MCF 10A (cell line): ENCODE measurements around the gene PDPN. TPM values are rescaled to one million over a fixed set of nuclear protein-coding genes. Genes with fewer than 3 reads are reported as not detected.

Experiments
- BruUV-seq: library from RNA; stranded (reverse); fragments of 400-500 nt; replicated peaks from 2 replicates; lab custom pipeline; 2021; lab: Mats Ljungman, UMichigan
- CTCF ChIA-PET: fragments of 300-600 bp; sonication (Branson Sonifier 250); formaldehyde crosslinking; extraction: SDS; loops from one replicate; lab custom pipeline; 2021; ENCODE audit warnings: antibody characterized with exemption, inconsistent platforms; lab: Yijun Ruan, JAX
- POLR2A ChIA-PET: fragments of 300-600, 350-650 bp; sonication (Branson Sonifier 250); formaldehyde crosslinking; extraction: SDS; loops from one replicate; lab custom pipeline; 2020; ENCODE audit warnings: antibody characterized with exemption, inconsistent platforms; lab: Yijun Ruan, JAX
- DNase-seq: peaks from one replicate; pipeline ENCODE4 v3.0.0-alpha.2; 2018; ENCODE audit not compliant: unreplicated experiment
- H3K27ac Mint-ChIP-seq: one replicate; pipeline ENCODE4 v1.8.0; 2022; ENCODE audit warnings: mild to moderate bottlenecking, low read depth, mixed read lengths; ENCODE audit not compliant: unreplicated experiment
- H3K27me3 Mint-ChIP-seq: one replicate; pipeline ENCODE4 v1.8.0; 2022; ENCODE audit warnings: mixed read lengths; ENCODE audit not compliant: insufficient read depth, unreplicated experiment
- H3K36me3 Mint-ChIP-seq: one replicate; pipeline ENCODE4 v1.8.0; 2022; ENCODE audit warnings: mild to moderate bottlenecking, moderate library complexity, mixed read lengths; ENCODE audit not compliant: insufficient read depth, unreplicated experiment
- H3K4me1 Mint-ChIP-seq: one replicate; pipeline ENCODE4 v1.8.0; 2022; ENCODE audit warnings: mixed read lengths; ENCODE audit not compliant: insufficient read depth, unreplicated experiment
- H3K4me3 Mint-ChIP-seq: one replicate; pipeline ENCODE4 v1.8.0; 2022; ENCODE audit warnings: mild to moderate bottlenecking, moderate library complexity, mixed read lengths; ENCODE audit not compliant: unreplicated experiment
- H3K9me3 Mint-ChIP-seq: one replicate; pipeline ENCODE4 v1.8.0; 2022; ENCODE audit warnings: mixed read lengths; ENCODE audit not compliant: unreplicated experiment
- CTCF ChIP-seq: fragments of 200-600 bp; IDR thresholded peaks from one replicate; pipeline ENCODE4 v1.8.0; 2022; ENCODE audit warnings: antibody characterized with exemption, mild to moderate bottlenecking; ENCODE audit not compliant: unreplicated experiment
- intact Hi-C: fragments of 100-400 bp; cut with micrococcal nuclease; formaldehyde crosslinking; loops from 2 replicates; pipeline ENCODE4 v1.14.1; 2022
- total RNA-seq: library from RNA; stranded (reverse); gene quantifications from 2 replicates; pipeline ENCODE4 v1.2.3, GENCODE V29; 2022

Gene PDPN
- total RNA-seq, 1 experiment from 2014 or later = 35.1 TPM

GRCh38 chr1:13573586-13573985 lies 10.0 kb upstream of the PDPN start:
- ChIA-PET POLR2A (no interaction called here), CTCF (interaction anchor here (0.6 kb wide), 2 partner anchors 152 to 201 kb away, joined by 3 to 5 read pairs; no protein-coding TSS in a partner anchor)
- no peak for DNase-seq
- Mint-ChIP-seq H3K36me3 (no peaks in the 10 kb centered on the region), H3K4me1 (no peaks in the 10 kb centered on the region), H3K27ac (no peak overlapping the region), H3K27me3 (no peaks in the 10 kb centered on the region), H3K4me3 (no peak overlapping the region), H3K9me3 (no peaks in the 10 kb centered on the region)
- BruUV-seq = no TSS peak
- intact Hi-C loops = no loop called here
- TF ChIP-seq CTCF = no peak

GRCh38 chr1:13576926-13577325 lies 6.7 kb upstream of the PDPN start:
- no peak overlapping the region for H3K27ac Mint-ChIP-seq
- DNase-seq = no peak
- intact Hi-C loops = no loop called here

GRCh38 chr1:13577846-13578245 lies 5.8 kb upstream of the PDPN start:
- DNase-seq = no peak
- BruUV-seq = no TSS peak
- no peaks in the 10 kb centered on the region for H3K27me3 Mint-ChIP-seq
- no peaks in the 10 kb centered on the region for H3K36me3 Mint-ChIP-seq
- H3K27ac Mint-ChIP-seq = no peak overlapping the region
- ChIA-PET POLR2A (no interaction called here), CTCF (no interaction called here)
- no peaks in the 10 kb centered on the region for H3K4me1 Mint-ChIP-seq
- intact Hi-C loops = no loop called here
- no peaks in the 10 kb centered on the region for H3K9me3 Mint-ChIP-seq
- no peak overlapping the region for H3K4me3 Mint-ChIP-seq
- no peak for TF ChIP-seq CTCF

More at GRCh38 chr1:13576926-13577325, 6.7 kb upstream of the PDPN start:
- H3K4me3 Mint-ChIP-seq = no peak overlapping the region
- TF ChIP-seq CTCF = no peak
- no peaks in the 10 kb centered on the region for H3K36me3 Mint-ChIP-seq
- no peaks in the 10 kb centered on the region for H3K27me3 Mint-ChIP-seq
- ChIA-PET CTCF (no interaction called here), POLR2A (no interaction called here)
- BruUV-seq = no TSS peak
- no peaks in the 10 kb centered on the region for H3K4me1 Mint-ChIP-seq
- H3K9me3 Mint-ChIP-seq = no peaks in the 10 kb centered on the region

GRCh38 chr1:13581446-13581845 lies 2.2 kb upstream of the PDPN start:
- Mint-ChIP-seq H3K4me3 (no peak overlapping the region), H3K9me3 (no peaks in the 10 kb centered on the region), H3K27ac (no peak overlapping the region), H3K4me1 (no peaks in the 10 kb centered on the region), H3K27me3 (no peaks in the 10 kb centered on the region), H3K36me3 (peaks cover 14% of the 10 kb centered on the region)
- TF ChIP-seq CTCF = no peak
- intact Hi-C loops = no loop called here
- DNase-seq = no peak
- ChIA-PET POLR2A (interaction anchor here (0.5 to 0.7 kb wide), 2 partner anchors 13 to 37 kb away, joined by 3 to 4 read pairs; no protein-coding TSS in a partner anchor), CTCF (interaction anchor here (1.0 to 1.3 kb wide), 2 partner anchors 11 to 38 kb away, joined by 3 to 5 read pairs; no protein-coding TSS in a partner anchor)
- BruUV-seq = no TSS peak
